Frontal cortex (tissue), 4 donors: ENCODE data around the gene BTBD2. TPM values are rescaled to one million over a fixed set of nuclear protein-coding genes. Genes with fewer than 3 reads are reported as not detected.
"Not testable (repeated sequence)": the region's sequence is repeated elsewhere in the genome, so short reads cannot be mapped to it uniquely, and the experiment has no call there.

Experiments used
- DNase-seq, 2 donors: peaks; one replicate each; pipeline ENCODE4 v3.0.0; 2012; ENCODE audit warnings: low spot score in 2 of 2
- FAIRE-seq: peaks from 2 replicates; lab custom pipeline; 2012; peaks lifted over from hg19 to GRCh38; lab: Jason Lieb, UNC
- total RNA-seq: library from RNA; depleted of rRNA; stranded (reverse); fragments of >200 nt; gene quantifications from one replicate; pipeline ENCODE4 v1.2.3, GENCODE V29; 2014
- donor health status: control.
- donor health status: control.
- donor health status: control.

Gene BTBD2
- total RNA-seq, 1 donor from 2014 or later = 41.2 TPM

DNA sequence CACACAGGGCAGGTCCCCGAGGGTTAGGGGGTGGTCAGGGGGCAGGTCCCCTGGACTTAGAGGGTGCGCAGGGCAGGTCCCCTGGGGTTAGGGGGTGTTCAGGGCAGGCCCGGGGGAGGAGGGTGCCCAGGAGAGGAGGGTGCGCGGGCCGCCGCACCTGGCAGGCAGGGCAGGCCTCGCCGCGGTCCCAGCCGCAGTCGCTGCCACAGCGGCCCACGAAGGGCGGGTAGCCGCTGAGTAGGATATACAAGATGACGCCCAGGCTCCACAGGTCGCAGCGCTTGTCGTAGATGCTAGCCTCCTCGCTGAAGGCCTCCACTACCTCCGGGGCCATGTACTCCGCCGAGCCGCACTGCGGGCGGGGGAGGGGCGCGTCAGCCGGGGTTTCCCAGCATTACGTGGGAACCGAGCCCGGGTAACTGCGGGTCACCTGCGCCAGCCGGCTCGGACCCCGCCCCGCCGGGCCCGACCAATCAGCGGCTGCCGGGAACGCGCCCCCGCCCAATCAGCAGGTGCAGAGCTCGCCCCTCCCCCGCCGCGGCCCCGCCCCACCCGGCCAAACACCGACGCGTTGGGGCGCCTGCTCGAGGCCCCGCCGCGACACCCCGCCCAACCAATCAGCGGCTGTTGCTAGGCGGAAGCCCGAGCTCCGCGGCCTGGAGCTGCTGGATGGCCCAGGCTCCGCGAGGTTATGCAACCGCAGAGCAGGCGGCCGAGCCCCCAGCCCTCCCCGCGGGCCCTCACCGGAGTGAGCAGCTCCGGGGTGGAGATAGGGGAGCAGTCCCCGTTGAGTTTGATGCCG, 26.4 kb upstream of the BTBD2 start:
- DNase-seq = peak; percentile 97 to 98
- FAIRE-seq = no peak

DNA sequence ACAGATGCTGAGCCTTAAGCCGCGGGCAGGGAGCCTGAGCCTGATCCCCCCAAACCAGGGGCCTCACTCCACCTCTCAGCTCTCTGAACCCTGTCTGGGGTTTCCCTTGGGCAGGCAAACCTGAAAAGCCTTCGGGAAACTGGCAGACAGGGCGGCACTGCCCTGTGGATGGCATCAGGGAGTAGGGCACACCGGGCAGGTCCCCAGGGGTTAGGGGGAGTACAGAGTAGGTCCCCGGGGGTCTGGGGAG, 25.8 kb upstream of the BTBD2 start:
- DNase-seq = no peak
- no peak for FAIRE-seq

DNA sequence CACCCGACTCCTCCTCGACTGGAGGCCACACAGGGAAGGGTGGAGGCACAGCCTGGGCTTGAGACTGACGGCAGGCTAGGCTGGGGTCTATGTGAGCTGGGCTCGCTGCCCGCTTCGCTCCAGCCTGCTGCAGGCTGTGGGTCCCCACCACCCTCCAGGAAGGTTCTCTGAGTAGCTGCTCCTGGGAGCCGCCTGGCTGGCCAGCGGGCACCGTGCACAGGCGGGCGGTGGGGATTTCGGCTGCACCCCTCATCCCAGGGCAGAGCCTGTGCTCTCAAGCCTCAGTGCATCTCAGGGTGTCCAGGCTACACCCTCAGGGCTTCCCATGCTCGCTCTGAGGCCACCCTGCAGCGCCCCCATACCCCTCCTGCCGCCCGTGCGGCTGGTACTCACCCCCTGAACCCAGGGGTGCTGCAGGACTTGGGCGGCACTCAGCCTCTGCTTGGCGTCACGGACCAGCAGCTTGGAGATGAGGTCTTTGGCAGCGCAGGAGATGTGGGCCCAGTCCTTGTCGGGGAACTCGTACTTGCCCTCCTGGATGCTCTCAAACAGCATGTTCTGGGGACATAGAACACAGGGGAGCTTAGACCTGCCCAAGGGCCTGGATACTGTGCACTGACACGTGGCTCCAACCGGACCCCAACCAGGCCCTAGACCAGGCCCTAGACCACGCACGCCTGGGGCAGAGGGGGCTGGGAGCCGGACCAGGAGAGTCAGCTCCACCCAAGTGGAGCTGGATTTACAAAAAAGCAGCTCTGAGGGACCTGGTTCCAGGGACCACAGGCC, 25.3 kb upstream of the BTBD2 start:
- DNase-seq (no peak), FAIRE-seq (no peak)

DNA sequence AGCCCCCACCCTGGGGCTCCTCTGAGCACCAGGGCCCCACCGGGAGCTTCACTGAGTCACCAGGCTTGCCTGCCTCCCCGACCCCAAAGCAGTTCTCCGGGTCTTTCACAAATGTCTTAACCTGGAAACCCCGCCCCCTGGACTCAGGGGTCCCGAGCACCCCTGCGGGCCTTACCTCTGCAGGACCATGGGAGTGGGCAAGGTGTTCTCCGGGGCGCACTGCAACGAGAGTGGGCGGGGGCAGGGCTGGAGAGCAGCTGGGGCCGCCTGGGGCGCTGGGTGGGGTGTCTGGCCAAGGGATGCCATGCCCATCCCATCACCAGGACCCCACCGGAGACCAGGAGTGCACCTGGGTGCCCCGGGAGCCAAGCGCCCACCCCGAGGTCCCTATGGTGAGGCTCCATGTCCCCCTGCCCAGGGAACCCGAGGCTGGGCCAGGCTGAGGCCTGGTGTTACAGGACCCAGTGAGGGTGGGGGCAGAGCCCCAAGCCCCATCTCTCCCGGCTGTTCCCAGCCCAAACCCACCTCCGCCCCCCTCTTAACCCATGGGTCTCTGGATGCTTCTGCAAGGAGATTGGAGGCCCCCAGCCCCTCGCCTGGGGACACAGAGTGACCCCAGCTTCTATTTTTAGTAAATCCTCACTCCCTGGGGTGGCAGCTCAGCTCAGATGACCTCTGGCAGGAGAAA, 24.6 kb upstream of the BTBD2 start:
- DNase-seq (no peak), FAIRE-seq (no peak)

DNA sequence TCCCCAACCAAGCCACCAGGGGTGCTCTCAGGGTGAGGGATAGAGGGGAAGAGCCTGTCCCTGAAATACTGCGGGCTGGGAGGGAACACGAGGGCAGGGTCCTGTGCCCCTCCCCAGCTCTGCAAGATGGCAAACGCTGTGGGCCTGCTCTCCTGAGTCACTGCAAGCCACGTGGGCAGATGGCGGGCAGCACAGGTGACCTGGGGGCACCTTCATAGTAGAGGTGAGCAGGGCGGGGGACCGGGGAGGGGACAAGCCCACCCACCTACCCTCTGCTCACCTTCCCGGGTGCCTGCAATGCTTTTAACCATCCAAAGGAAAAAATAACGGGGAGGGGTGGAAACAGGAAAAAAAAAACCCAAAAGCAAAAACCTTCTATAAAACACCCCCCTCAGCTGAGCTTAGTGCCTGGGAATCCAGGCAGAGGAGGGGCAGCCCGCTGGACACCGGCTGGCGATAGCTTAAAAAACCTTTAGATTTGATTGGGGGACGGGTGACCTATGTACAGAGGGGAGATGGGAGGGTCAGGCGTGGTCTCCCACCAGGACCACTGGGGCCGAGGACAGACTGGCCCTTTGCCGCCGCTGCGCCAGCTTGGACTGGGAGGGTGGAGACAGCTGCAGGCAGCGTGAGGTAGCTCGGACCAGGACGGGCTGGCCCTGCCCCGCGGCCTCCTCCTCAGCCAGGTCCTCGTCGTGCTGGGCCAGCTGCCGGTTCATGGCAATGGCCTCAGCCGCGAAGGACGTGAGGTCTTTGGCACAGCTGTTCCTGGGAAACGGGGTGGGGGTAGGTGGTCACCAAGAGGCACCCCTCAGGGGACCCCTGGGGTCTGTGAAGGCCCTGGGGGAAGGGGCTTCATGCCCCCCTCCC, 23.8 kb upstream of the BTBD2 start:
- no peak for DNase-seq
- FAIRE-seq = no peak

DNA sequence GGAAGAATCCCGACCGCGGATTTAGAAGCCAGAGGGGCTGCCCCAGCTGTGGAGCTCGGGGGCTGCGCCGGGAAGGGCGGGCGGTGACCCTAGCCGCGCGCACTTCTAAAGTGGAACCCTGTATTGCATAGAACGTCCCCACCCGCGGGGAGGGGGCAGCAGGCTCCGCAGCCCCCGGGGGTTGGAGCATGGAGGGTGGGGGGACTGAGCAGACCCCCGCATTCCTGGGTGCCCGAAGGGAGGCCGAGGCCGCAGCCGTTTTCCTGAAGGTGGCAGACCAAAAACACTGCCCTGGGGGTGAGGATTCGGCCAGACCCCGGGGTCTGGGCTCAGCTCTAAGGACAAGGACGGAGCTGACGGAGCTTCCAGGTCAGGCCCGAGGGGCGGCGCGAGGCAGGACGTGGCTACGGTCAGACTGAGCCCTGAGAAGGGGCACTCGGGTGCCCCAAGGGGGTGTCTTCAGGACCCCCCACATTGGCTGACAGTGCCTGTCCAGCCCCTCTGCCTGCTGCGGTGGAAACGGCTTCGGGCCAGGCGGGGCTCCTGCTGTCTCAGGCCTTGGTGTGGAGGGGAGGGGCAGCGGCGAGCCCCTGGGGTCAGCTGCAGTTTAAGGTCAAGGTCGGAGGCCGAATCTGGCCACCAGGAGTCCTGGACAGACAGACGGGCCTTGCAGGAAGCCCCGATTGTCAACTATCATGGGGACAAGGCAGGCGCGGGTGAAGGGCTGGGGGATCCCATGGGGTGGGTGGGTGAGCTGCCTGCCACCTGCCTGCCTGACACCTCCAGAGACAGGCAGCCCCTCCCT, 23.0 kb upstream of the BTBD2 start:
- DNase-seq = no peak
- no peak for FAIRE-seq

DNA sequence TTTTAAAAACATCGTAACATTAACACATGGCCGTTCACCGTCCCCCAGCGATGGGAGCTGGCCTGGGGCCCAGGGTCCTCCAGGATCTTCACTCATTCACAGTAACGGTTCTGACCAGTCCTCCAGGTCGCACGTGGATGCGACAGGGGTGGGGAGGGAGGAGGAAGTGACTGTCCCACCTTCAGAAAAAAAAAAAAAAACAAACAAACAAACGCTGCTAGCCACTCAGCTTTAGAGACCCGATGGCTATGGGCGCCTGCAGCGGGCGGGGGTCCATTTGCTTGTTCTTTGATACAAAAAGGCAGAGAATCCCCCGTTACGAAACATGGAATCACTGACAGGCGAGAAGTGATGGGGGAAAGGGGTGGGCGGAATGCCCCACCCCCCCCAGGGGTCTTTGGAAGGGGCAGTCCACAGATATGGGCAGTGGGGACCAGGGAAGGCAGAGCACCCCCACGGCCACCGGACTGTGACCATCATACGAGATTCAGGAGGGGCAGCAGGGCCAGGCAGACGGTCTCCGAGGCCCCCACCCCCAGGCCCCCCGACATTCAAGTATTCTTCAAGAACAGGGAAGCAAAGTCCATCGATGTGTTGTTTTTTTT, 22.2 kb upstream of the BTBD2 start:
- no peak for DNase-seq
- no peak for FAIRE-seq

DNA sequence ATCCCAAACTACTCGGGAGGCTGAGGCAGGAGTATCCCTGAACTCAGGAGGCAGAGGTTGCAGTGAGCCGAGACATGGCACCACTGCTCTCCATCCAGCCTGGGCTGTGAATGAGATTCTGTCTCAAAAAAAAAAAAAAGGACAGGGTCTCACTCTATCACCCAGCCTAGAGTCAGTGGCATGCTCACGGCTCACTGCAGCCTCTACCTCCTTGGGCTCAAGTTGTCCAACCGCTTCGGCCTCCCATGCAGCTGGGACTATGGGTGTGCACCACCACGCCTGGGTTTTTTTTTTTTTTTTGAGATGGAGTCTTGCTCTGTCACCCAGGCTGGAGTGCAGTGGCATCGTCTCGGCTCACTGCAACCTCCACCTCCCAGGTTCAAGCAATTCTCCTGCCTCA, 20.9 kb upstream of the BTBD2 start:
- FAIRE-seq (no peak), DNase-seq (no peak)

DNA sequence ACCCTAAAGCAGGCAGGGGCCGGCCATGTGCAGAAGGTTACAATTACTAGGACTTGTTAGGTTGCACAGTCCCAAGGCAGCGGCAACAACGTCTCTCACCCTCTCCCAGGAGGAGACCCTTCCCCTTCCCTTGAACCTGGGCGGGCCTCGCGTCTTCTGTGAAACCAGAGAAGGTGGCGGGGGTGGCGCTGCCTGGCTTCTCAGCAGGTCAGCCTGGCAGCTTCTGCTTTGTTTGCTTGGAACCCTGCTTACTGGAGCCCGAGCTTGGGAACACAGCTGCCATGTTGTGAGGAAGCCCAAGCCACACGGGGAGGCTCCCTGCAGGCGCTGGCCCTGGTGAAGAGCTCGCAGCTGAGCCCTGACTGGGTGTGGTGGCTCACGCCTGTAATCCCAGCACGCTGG, 20.1 kb upstream of the BTBD2 start:
- FAIRE-seq = no peak
- DNase-seq = no peak

DNA sequence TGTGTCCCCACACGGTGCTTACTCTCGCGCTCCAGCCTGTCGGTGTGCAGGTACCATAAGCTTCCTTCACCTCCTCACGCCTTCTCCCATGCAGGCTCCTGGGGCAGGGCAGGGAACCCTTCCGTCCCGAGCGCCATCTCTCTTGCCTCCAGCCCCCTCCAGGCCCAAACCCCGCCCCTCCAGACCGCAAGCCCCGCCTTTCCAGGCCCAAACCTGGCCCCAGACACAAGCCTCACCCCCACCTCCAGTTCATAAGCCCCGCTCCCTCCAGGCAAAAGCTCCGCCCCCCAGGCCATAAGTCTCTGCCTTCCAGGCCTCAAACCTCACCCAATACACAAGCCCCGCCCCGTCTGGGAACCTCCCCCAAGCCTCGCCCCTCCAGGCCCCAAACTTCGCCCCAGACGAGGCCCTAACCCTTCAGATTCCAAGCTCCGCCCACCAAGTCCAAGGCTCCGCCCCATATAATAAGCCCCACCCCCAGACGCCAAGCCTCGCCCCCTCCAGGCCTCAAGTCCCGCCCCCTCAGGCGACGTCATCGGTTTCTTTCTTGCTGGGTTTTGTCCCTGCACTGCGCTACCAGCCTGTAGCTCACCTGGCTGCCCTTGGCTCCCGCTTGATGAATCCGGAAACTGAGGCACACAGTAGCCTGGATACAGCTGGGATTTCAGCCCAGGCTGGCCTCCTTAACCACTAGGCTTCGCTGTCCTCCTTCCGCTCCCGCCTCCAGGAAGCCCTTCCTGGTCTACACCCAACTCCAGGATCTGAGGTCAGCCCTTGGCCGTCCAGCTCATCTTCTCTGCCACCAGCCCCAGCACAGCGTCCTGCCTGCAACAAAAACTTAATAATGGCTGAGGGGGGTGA, 19.4 kb upstream of the BTBD2 start:
- no peak for FAIRE-seq
- DNase-seq = no peak

DNA sequence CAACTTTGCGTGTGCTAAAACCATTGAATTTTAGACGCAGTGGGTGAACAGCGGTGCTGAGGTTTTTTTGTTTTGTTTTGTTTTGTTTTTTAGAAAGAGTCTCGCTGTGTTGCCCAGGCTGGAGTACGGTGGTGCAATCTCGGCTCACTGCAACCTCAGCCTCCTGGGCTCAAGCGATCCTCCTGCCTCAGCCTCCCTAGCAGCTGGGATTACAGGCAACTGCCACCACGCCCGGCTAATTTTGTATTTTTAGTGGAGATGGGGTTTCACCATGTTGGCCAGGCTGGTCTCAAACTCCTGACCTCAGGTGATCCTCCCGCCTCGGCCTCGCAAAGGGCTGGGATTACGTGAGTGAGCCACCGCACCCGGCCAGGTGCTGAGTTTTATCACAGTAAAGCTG, 18.7 kb upstream of the BTBD2 start:
- not testable (repeated sequence) for FAIRE-seq, DNase-seq

DNA sequence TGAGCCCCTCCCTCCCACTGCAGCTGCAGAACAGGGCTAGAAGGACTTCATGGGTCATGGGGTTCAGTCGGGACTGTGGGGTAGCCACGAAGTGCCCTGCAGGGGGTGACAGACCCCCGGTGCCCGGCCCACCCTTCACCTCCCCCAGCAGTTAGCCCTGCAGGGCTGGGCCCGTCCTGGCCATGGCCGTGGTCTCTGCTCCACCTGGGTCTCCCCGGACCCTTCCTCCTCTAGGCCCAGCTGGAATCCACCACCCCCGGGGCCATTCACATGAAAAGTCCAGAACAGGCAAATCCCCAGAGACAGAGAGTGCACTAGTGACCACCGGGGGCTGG, 18.3 kb upstream of the BTBD2 start:
- DNase-seq (no peak), FAIRE-seq (no peak)

DNA sequence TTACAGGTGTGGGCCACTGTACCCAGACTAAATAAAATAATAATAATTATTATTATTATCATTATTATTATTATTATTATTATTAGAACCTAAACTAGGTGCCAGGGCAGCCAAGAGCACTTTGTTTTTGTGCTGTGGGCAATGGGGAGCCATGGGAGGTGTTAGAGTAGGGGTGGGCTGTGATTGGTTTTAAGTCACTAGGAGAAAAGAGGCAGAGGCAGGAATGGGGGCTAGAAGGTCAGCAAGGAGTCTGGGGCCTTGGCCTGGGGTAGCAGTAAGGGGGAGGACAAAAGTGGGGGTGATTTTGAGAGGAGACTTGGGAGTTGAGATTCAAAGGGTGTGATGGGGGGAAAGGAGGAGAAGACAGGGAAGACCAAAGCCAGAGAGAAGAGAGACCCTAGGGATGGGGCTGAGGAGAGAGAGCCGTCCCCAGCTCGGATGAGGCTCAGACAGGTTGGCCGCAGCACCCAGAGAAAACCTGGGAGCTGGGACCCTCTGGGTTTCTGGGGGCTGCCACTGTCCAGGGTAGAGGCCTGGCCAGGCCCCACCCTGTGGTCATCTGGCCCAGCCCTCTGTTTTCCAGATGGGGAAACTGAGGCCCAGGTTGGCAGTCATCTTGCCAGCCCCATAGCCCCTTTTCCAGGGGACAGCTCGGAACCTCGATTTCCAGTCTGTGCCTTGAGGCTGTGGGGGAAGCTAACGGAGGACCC, 17.8 kb upstream of the BTBD2 start:
- FAIRE-seq (no peak), DNase-seq (no peak)

DNA sequence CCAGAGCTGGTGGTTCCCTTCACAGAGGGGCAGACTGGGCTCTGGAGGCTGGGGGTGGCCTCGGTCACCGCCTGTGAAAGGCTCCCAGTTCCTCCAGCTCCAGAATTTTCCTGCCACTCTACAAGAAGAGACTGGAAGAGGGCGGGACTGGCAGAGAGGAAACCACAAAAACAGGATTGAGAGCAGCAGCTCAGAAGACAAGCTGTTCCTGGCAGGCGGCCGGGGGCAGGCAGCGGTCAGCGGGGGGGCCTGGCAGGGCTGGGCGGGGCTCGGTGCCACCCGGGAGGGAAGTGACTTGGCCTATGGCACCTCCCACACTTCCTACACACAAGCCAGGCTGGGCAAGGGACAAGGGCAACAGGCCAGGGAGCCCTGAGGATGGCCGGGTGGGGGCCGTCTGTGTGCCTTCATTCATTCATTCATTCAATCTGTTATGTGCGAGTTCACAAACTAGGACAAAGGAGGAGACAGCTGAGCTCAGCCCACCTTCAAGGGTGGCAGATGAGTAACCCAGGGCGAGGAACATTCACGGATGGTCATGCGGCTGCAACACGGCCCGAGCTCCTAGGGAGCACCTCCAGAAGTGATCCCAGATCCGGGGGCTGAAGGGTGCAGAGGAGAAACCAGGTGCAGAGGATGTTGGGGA, 16.9 kb upstream of the BTBD2 start:
- FAIRE-seq = no peak
- peak; percentile 84 to 87 for DNase-seq

DNA sequence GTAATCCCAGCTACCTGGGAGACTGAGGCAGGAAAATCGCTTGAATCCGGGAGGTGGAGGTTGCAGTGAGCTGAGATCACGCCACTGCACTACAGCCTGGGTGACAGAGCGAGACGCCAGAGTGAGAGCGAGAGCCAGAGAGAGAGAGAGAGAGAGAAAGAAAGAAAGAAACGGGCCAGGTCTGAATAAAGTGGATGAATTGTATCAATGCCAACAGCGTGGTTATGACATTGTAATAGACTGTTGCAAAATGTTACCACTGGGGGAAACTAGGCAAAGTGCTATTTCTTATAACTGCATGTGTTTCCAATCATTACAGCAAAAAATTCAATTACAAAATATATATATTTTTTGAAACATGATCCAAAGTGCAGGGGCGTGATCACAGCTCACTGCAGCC, 11.8 kb upstream of the BTBD2 start:
- no peak for FAIRE-seq
- DNase-seq = no peak

DNA sequence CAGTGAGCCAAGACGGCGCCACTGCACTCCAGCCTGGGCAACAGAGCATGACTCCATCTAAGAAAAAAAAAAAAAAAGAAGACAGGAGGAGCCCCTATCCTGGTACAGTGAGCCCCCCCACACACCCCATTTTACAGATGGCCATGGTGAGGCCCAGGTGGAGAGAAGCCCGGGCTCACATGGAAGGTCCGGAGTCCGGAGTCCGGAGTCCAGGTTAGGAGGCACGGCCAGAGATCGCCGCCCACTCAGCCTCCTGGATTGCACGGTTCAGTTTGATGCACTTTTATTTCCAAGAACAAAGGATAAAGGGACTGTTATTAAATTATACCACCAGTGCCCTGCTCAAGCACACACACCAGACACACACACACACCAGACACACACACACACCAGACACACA, 11.3 kb upstream of the BTBD2 start:
- no peak for FAIRE-seq
- no peak for DNase-seq

DNA sequence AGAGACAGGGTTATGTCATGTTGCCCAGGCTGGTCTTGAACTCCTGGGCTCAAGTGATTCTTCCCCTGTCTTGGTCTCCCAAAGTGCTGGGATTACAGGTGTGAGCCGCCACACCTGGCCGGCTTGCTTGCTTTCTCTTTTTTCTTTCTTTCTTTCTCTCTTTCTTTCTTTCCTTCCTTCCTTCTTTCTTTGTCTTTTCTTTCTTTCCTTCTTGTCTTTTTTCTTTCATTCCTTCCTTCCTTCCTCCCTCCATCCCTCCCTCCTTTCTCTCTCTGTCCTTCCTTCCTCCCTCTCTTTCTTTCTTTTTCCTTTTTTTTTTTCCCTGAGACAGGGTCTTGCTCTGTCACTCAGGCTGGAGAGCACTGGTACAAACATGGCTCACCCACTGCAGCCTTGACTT, 6.8 kb upstream of the BTBD2 start:
- no peak for FAIRE-seq
- no peak for DNase-seq
